ENCODE measurements around the gene SERPINB6.
"Not testable (repeated sequence)": the region's sequence is repeated elsewhere in the genome, so short reads cannot be mapped to it uniquely, and the experiment has no call there.

DNA sequence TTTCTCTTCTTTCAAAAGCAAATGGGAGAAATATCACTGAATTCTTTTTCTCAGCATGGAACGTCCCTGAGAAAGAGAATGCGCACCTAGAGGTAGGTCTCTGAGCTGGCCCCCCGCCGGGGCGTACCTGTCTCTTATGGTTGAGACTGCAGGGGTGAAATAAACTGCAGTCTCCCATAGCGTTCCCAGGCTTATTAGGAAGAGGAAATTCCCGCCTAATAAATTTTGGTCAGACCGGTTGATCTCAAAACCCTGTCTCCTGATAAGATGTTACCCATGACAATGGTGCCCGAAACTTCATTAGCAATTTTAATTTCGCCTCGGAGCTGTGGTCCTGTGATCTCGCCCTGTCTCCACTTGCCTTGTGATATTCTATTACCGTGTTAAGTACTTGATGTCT, 43.4 kb downstream of the SERPINB6 start:
- TF ChIP-seq CTCF (IDR thresholded peaks at IDR 0.05; ENCODE audit: low read length); EZH2 (IDR thresholded peaks at IDR 0.05; ENCODE audit: borderline replicate concordance, low read length): not testable (repeated sequence)
